Measurements from ENCODE around the gene DENND2C. TPM values are rescaled to one million over a fixed set of nuclear protein-coding genes. Genes with fewer than 3 reads are reported as not detected.

DENND2C gene
- total and polyA plus RNA-seq, 9 donors = 1.5 to 3.6 (median 2.6) TPM

GRCh38 chr1:114627107-114627506 lies 42.7 kb downstream of the DENND2C start:
- TF ChIP-seq, protein P1, sequence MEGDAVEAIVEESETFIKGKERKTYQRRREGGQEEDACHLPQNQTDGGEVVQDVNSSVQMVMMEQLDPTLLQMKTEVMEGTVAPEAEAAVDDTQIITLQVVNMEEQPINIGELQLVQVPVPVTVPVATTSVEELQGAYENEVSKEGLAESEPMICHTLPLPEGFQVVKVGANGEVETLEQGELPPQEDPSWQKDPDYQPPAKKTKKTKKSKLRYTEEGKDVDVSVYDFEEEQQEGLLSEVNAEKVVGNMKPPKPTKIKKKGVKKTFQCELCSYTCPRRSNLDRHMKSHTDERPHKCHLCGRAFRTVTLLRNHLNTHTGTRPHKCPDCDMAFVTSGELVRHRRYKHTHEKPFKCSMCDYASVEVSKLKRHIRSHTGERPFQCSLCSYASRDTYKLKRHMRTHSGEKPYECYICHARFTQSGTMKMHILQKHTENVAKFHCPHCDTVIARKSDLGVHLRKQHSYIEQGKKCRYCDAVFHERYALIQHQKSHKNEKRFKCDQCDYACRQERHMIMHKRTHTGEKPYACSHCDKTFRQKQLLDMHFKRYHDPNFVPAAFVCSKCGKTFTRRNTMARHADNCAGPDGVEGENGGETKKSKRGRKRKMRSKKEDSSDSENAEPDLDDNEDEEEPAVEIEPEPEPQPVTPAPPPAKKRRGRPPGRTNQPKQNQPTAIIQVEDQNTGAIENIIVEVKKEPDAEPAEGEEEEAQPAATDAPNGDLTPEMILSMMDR (IDR thresholded peaks at IDR 0.05) = no peak
- TF ChIP-seq EP300 (IDR thresholded peaks at IDR 0.05) (no peak), POLR2A (IDR thresholded peaks at IDR 0.05) (no peak)
- no peaks in the 10 kb centered on the region for H3K36me3 ChIP-seq
- no peak overlapping the region for H3K27ac ChIP-seq
- H3K4me3 ChIP-seq = no peak overlapping the region
- intact Hi-C loops (cut with DNase I) = no loop called here
- no peaks in the 10 kb centered on the region for H3K27me3 ChIP-seq
- H3K4me1 ChIP-seq (ENCODE audit: insufficient read depth) = no peaks in the 10 kb centered on the region
- 39 to 72% (median 69%) methylated on average over 2 of the region's 2 CpGs for WGBS, 3 donors
- no peaks in the 10 kb centered on the region for H3K9me3 ChIP-seq
- DNase-seq = no peak

DNA sequence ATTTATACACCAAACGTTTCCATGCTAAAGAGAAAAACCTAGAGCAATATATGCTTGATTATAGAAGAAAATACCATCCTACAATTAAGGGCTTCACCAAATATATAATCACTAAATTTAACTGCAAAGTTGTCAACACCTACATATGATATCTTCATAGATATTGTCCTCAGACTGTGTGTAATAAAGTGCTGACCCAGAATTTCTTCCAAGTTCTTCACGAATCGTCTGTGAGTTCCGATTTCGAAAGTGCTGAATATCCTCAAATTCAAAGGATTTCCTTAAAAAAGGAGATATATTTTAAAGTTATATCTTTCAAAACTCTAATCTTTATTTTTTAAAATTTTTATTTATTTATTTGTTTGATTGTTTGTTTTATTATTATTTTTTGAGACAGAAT lies 46.5 kb downstream of the DENND2C start:
- intact Hi-C loops (cut with DNase I) = no loop called here
- Histone ChIP-seq H3K9me3 (no peaks in the 10 kb centered on the region), H3K27ac (no peak overlapping the region), H3K4me3 (no peak overlapping the region), H3K27me3 (no peaks in the 10 kb centered on the region), H3K36me3 (no peaks in the 10 kb centered on the region), H3K4me1 (ENCODE audit: insufficient read depth) (no peaks in the 10 kb centered on the region)
- no peak for DNase-seq
- TF ChIP-seq POLR2A (IDR thresholded peaks at IDR 0.05) (no peak), EP300 (IDR thresholded peaks at IDR 0.05) (no peak)
- TF ChIP-seq, protein P1 (IDR thresholded peaks at IDR 0.05) = no peak
- 95 to 97% (median 96%) methylated on average over 5 of the region's 5 CpGs for WGBS, 3 donors

- H3K36me3 ChIP-seq = no peaks in the 10 kb centered on the region
- H3K9me3 ChIP-seq = no peaks in the 10 kb centered on the region
- H3K27me3 ChIP-seq = no peaks in the 10 kb centered on the region
- no peaks in the 10 kb centered on the region for H3K4me1 ChIP-seq (ENCODE audit: insufficient read depth)
- intact Hi-C loops (cut with DNase I) = no loop called here
- TF ChIP-seq EP300 (IDR thresholded peaks at IDR 0.05) (no peak), POLR2A (IDR thresholded peaks at IDR 0.05) (no peak)
- TF ChIP-seq, protein P1 (IDR thresholded peaks at IDR 0.05) = no peak
- H3K27ac ChIP-seq = no peak overlapping the region
- DNase-seq = no peak
- 88% methylated on average over 2 of the region's 2 CpGs for WGBS, 3 donors
- H3K4me3 ChIP-seq = no peak overlapping the region
These were observed 49.4 kb downstream of the DENND2C start for GRCh38 chr1:114620419-114620818.

GRCh38 chr1:114618606-114619005 lies 51.2 kb downstream of the DENND2C start:
- H3K27ac ChIP-seq = no peak overlapping the region
- no peaks in the 10 kb centered on the region for H3K4me1 ChIP-seq (ENCODE audit: insufficient read depth)
- H3K27me3 ChIP-seq = no peaks in the 10 kb centered on the region
- H3K36me3 ChIP-seq = no peaks in the 10 kb centered on the region
- intact Hi-C loops (cut with DNase I) = no loop called here
- DNase-seq = no peak
- no peak overlapping the region for H3K4me3 ChIP-seq
- H3K9me3 ChIP-seq = no peaks in the 10 kb centered on the region
- no peak for TF ChIP-seq POLR2A (IDR thresholded peaks at IDR 0.05)
- TF ChIP-seq, protein P1 (IDR thresholded peaks at IDR 0.05) = no peak

Data from ovary (tissue), 9 donors.